ENCODE measurements around the gene ARHGEF3.

DNA sequence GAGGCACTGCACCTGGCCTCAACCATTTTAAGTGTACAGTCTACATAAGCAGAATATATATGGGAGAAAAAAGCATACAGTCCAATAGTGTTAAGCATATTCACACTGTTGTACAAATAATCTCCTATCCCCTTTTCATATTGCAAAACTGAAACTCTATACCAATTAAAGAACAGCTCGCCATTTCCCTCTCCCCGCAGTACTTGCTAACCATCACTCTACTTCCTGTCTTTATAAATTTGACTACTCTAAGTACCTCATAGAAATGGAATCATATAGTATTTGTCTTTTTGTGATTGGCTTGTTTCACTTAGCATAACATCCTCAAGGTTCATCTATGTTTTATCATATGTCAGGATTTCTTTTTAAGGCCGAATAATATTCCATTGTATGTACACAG is 97.0 kb downstream of the ARHGEF3 start:
- TF ChIP-seq CTCF (IDR thresholded peaks at IDR 0.05; ENCODE audit: extremely low read depth in 1 of 2, insufficient read depth in 1 of 2, low read depth in 1 of 2, low read length in 2 of 2), result no peak
- TF ChIP-seq EZH2 (IDR thresholded peaks at IDR 0.05; ENCODE audit: borderline replicate concordance, low read depth, low read length, severe bottlenecking), result no peak
- TF ChIP-seq GATA2 (IDR thresholded peaks at IDR 0.05; ENCODE audit: insufficient read depth, insufficient read length, low read depth, low read length), result no peak
- TF ChIP-seq POLR2A (IDR thresholded peaks at IDR 0.05; ENCODE audit: low read depth, low read length), result no peak
- no peak for TF ChIP-seq FOS (IDR thresholded peaks at IDR 0.05; ENCODE audit: borderline replicate concordance, insufficient read depth, low read length)
- TF ChIP-seq JUN (IDR thresholded peaks at IDR 0.05; ENCODE audit: borderline replicate concordance, insufficient read depth, insufficient read length, low read depth), result no peak

Measured in endothelial cell of umbilical vein (primary cell).